Prostate gland (tissue), 2 donors: ENCODE data around the gene PTPRCAP.

Experiments
- POLR2A ChIP-seq: fragments of 450-650 bp; IDR thresholded peaks from one replicate; pipeline ENCODE4 v1.6.1; 2016; ENCODE audit warnings: antibody characterized with exemption, mild to moderate bottlenecking
- POLR2AphosphoS5 ChIP-seq: sonication (generic); formaldehyde crosslinking; IDR thresholded peaks from one replicate; pipeline ENCODE4 v1.6.1; 2017; ENCODE audit warnings: antibody characterized with exemption
- TF ChIP-seq, protein P1 (sequence below), 4 experiments: fragments of 200-600 bp in 2 of 4; fragments of 450-650 bp in 2 of 4; sonication (generic) in 2 of 4; IDR thresholded peaks; 1 replicate in 3 of 4; 2 replicates in 1 of 4; pipeline ENCODE4 v1.5.1; 2016 to 2019; ENCODE audit warnings: antibody characterized with exemption in 4 of 4, mild to moderate bottlenecking in 2 of 4, moderate library complexity in 2 of 4

DNA sequence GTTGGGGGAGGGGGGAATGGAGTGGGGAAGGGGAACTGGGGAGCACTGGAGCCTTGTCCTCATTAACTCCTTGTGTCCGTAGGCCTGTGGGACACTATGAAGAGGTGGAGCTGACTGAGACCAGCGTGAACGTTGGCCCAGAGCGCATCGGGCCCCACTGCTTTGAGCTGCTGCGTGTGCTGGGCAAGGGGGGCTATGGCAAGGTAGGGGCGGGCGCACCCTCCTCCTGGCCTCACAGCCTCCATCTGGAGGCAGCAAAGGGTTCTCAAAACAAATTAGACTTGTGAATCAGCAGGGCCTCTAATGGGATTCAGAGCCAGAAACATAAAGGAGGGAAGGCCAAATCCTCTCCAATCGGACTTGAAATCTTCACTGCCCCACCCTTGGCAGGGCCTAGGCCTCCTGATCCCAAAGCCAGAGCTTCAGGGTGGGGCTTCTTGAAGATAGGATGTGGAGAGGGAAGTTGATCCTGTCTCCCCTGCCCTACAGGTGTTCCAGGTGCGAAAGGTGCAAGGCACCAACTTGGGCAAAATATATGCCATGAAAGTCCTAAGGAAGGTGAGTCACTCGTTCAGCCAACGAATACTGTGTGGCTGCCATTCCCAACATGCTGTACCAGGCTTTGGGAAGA lies 8.3 kb downstream of the PTPRCAP start:
- TF ChIP-seq POLR2A (no peak), POLR2AphosphoS5 (no peak)
- TF ChIP-seq, protein P1, sequence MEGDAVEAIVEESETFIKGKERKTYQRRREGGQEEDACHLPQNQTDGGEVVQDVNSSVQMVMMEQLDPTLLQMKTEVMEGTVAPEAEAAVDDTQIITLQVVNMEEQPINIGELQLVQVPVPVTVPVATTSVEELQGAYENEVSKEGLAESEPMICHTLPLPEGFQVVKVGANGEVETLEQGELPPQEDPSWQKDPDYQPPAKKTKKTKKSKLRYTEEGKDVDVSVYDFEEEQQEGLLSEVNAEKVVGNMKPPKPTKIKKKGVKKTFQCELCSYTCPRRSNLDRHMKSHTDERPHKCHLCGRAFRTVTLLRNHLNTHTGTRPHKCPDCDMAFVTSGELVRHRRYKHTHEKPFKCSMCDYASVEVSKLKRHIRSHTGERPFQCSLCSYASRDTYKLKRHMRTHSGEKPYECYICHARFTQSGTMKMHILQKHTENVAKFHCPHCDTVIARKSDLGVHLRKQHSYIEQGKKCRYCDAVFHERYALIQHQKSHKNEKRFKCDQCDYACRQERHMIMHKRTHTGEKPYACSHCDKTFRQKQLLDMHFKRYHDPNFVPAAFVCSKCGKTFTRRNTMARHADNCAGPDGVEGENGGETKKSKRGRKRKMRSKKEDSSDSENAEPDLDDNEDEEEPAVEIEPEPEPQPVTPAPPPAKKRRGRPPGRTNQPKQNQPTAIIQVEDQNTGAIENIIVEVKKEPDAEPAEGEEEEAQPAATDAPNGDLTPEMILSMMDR (IDR thresholded peaks at IDR 0.05): no peak
